T-cell (primary cell): ENCODE measurements around the gene TYRP1. TPM values are rescaled to one million over a fixed set of nuclear protein-coding genes. Genes with fewer than 3 reads are reported as not detected.

ENCODE experiments used
- ATAC-seq, 4 experiments: fragments of 200-7000 bp in 3 of 4; fragments of 150-1000 bp in 1 of 4; cut with Tn5 transposase; replicated peaks in 1 of 4; 1 replicate in 3 of 4; 2 replicates in 1 of 4; pipeline ENCODE4 v1.10.0; 2021; ENCODE audit warnings: moderate library complexity in 3 of 4, mild to moderate bottlenecking in 2 of 4, moderate number of reproducible peaks in 1 of 4
- CTCF ChIA-PET, 2 donors: fragments of 300-600 bp; sonication (Branson Sonifier 250); formaldehyde crosslinking; loops; one replicate each; lab custom pipeline; 2022; ENCODE audit warnings: antibody characterized with exemption in 2 of 2; lab: Charles Lee
- POLR2A ChIA-PET, 2 donors: fragments of 300-600 bp; sonication (Branson Sonifier 250); formaldehyde crosslinking; loops; one replicate each; lab custom pipeline; 2022; ENCODE audit warnings: antibody characterized with exemption in 2 of 2; lab: Charles Lee
- DNase-seq, 35 experiments: peaks; one replicate each; pipeline versions ENCODE4 v3.0.0 to v3.0.0-alpha.2; 2013 to 2023
- H3K27ac ChIP-seq: one replicate; pipeline ENCODE4 v1.5.1; 2013; ENCODE audit warnings: low read length
- H3K27me3 ChIP-seq, 2 experiments: replicated peaks in 1 of 2; 1 replicate in 1 of 2; 2 replicates in 1 of 2; pipeline versions ENCODE4 v1.6.1 to v1.7.0; 2013; ENCODE audit warnings: low read length in 1 of 2, mixed read lengths in 1 of 2; ENCODE audit not compliant: control insufficient read depth in 2 of 2, insufficient read depth in 2 of 2; ENCODE audit errors: extremely low read depth in 1 of 2
- H3K36me3 ChIP-seq, 2 donors: 1 replicate in 1 of 2; 2 replicates in 1 of 2; pipeline versions ENCODE4 v1.6.1 to v1.7.0; 2013; ENCODE audit warnings: low read length in 1 of 2; ENCODE audit not compliant: control insufficient read depth in 2 of 2, insufficient read depth in 1 of 2; ENCODE audit errors: extremely low read depth in 1 of 2
- H3K4me1 ChIP-seq, 2 experiments: 1 replicate in 1 of 2; 2 replicates in 1 of 2; pipeline versions ENCODE4 v1.6.1 to v1.7.0; 2013; ENCODE audit warnings: low read length in 2 of 2, mixed read lengths in 1 of 2; ENCODE audit not compliant: insufficient read depth in 2 of 2, control insufficient read depth in 1 of 2; ENCODE audit errors: extremely low read depth in 1 of 2
- H3K4me3 ChIP-seq, 2 donors: 1 replicate in 1 of 2; 2 replicates in 1 of 2; pipeline versions ENCODE4 v1.5.1 to v1.7.0; 2013; ENCODE audit warnings: mild to moderate bottlenecking in 2 of 2, low read length in 1 of 2, moderate library complexity in 1 of 2; ENCODE audit not compliant: control insufficient read depth in 1 of 2; ENCODE audit errors: extremely low read depth in 1 of 2
- H3K9me3 ChIP-seq: 2 replicates; pipeline ENCODE4 v1.7.0; 2013
- H3K27ac Mint-ChIP-seq, 2 donors: one replicate each; pipeline ENCODE4 v1.8.0; 2020 to 2021; ENCODE audit warnings: mild to moderate bottlenecking in 2 of 2, mixed read lengths in 2 of 2
- H3K27me3 Mint-ChIP-seq, 2 donors: one replicate each; pipeline ENCODE4 v1.8.0; 2021 to 2022; ENCODE audit warnings: mixed read lengths in 2 of 2
- H3K36me3 Mint-ChIP-seq: one replicate; pipeline ENCODE4 v1.8.0; 2021; ENCODE audit warnings: mixed read lengths
- H3K4me1 Mint-ChIP-seq, 3 donors: one replicate each; pipeline ENCODE4 v1.8.0; 2020 to 2022; ENCODE audit warnings: mixed read lengths in 3 of 3, mild to moderate bottlenecking in 1 of 3
- H3K4me3 Mint-ChIP-seq, 3 donors: one replicate each; pipeline ENCODE4 v1.8.0; 2020 to 2022; ENCODE audit warnings: mild to moderate bottlenecking in 3 of 3, mixed read lengths in 3 of 3, moderate library complexity in 3 of 3
- H3K9me3 Mint-ChIP-seq, 3 donors: one replicate each; pipeline ENCODE4 v1.8.0; 2020 to 2022; ENCODE audit warnings: mixed read lengths in 3 of 3
- WGBS: methylation state at CpG from one replicate; pipeline ENCODE4 v1.1.5; 2013; ENCODE audit warnings: missing lambda C conversion rate; ENCODE audit not compliant: insufficient coverage; 5-methylcytosine and 5-hydroxymethylcytosine counted together
- total RNA-seq, 35 experiments: library from RNA in 6 of 35; stranded (reverse) in 6 of 35; fragments of 120-200 nt in 1 of 35; gene quantifications; one replicate each; pipeline versions ENCODE4 v1.2.1 to v1.2.4 and lab custom pipeline; 2013 to 2026

TYRP1 gene
- total RNA-seq, 5 donors from 2014 or later (not counting 1 experiment from before 2014, with no cell fraction given), result not detected

GRCh38 chr9:12708562-12709298 is 15.5 kb downstream of the TYRP1 start:
- Histone ChIP-seq H3K4me1 (no peaks in the 10 kb centered on the region), H3K4me3 (no peak overlapping the region), H3K27ac (no peak overlapping the region), H3K9me3 (no peaks in the 10 kb centered on the region), H3K27me3 (no peaks in the 10 kb centered on the region), H3K36me3 (no peaks in the 10 kb centered on the region)
- Mint-ChIP-seq H3K4me1 (no peaks in the 10 kb centered on the region), H3K9me3 (peaks cover 7 to 16% (median 16%) of the 10 kb centered on the region in 3 donors), H3K27ac (no peak overlapping the region), H3K36me3 (no peaks in the 10 kb centered on the region), H3K27me3 (no peaks in the 10 kb centered on the region), H3K4me3 (no peak overlapping the region)
- ATAC-seq (no peak), DNase-seq (no peak)
- CTCF ChIA-PET, result no interaction called here
- no CpG with 5 or more reads among the region's 5 CpGs for WGBS
- POLR2A ChIA-PET, result no interaction called here

GRCh38 chr9:12712532-12712931 is 19.3 kb downstream of the TYRP1 start:
- Histone ChIP-seq H3K9me3 (no peaks in the 10 kb centered on the region), H3K4me1 (no peaks in the 10 kb centered on the region), H3K27me3 (no peaks in the 10 kb centered on the region), H3K27ac (no peak overlapping the region), H3K36me3 (no peaks in the 10 kb centered on the region), H3K4me3 (no peak overlapping the region)
- Mint-ChIP-seq H3K36me3 (no peaks in the 10 kb centered on the region), H3K4me1 (no peaks in the 10 kb centered on the region), H3K27me3 (no peaks in the 10 kb centered on the region), H3K27ac (no peak overlapping the region), H3K4me3 (no peak overlapping the region), H3K9me3 (peaks cover 3 to 19% (median 19%) of the 10 kb centered on the region in 3 donors)
- no CpG with 5 or more reads among the region's 2 CpGs for WGBS
- ATAC-seq (no peak), DNase-seq (no peak)
- ChIA-PET POLR2A (no interaction called here), CTCF (no interaction called here)

DNA sequence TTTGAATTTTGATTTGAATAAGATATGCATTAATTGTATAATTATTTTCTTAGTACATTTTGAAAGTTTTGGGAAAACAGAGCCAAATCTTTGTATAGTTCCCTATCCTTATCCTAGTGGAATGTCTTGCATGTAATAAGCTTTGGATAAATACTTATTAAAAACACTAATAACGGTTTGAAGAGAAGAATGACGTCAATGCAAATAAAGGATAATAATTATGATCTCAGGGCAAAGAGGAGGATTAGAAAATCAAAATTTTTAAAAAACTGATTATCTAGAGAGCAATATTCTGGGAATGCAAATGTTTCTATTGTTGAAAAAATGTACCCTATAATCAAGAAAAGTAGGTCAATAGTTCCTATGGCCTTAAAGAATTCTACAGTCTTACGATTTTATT is 22.1 kb downstream of the TYRP1 start:
- no peaks in the 10 kb centered on the region for H3K36me3 ChIP-seq
- H3K27me3 Mint-ChIP-seq, result no peaks in the 10 kb centered on the region
- ATAC-seq, result no peak
- no peak overlapping the region for H3K27ac Mint-ChIP-seq
- CTCF ChIA-PET, result no interaction called here
- no peaks in the 10 kb centered on the region for H3K36me3 Mint-ChIP-seq
- no peak overlapping the region for H3K27ac ChIP-seq
- H3K9me3 ChIP-seq, result no peaks in the 10 kb centered on the region
- no peak for DNase-seq
- POLR2A ChIA-PET, result no interaction called here
- H3K4me1 ChIP-seq, result no peaks in the 10 kb centered on the region
- peaks cover 0 to 19% (median 17%) of the 10 kb centered on the region in 3 donors for H3K9me3 Mint-ChIP-seq
- H3K27me3 ChIP-seq, result no peaks in the 10 kb centered on the region
- no CpG with 5 or more reads among the region's 3 CpGs for WGBS
- no peaks in the 10 kb centered on the region for H3K4me1 Mint-ChIP-seq
- H3K4me3 Mint-ChIP-seq, result no peak overlapping the region
- no peak overlapping the region for H3K4me3 ChIP-seq

- H3K27ac Mint-ChIP-seq, result no peak overlapping the region
- Histone ChIP-seq H3K4me3 (no peak overlapping the region), H3K36me3 (no peaks in the 10 kb centered on the region), H3K27ac (no peak overlapping the region), H3K9me3 (no peaks in the 10 kb centered on the region), H3K27me3 (no peaks in the 10 kb centered on the region), H3K4me1 (no peaks in the 10 kb centered on the region)
- WGBS, result 83% methylated on average over 2 of the region's 5 CpGs
- no peak overlapping the region for H3K4me3 Mint-ChIP-seq
- H3K4me1 Mint-ChIP-seq, result no peaks in the 10 kb centered on the region
- no peaks in the 10 kb centered on the region for H3K36me3 Mint-ChIP-seq
- ChIA-PET POLR2A (no interaction called here), CTCF (no interaction called here)
- DNase-seq (no peak), ATAC-seq (no peak)
- no peaks in the 10 kb centered on the region for H3K27me3 Mint-ChIP-seq
- peaks cover 0 to 29% (median 24%) of the 10 kb centered on the region in 3 donors for H3K9me3 Mint-ChIP-seq
Measured at GRCh38 chr9:12716823-12717600, 23.8 kb downstream of the TYRP1 start.

GRCh38 chr9:12717907-12718306 is 24.7 kb downstream of the TYRP1 start:
- Histone ChIP-seq H3K27me3 (no peaks in the 10 kb centered on the region), H3K9me3 (no peaks in the 10 kb centered on the region), H3K4me3 (no peak overlapping the region), H3K36me3 (no peaks in the 10 kb centered on the region), H3K27ac (no peak overlapping the region), H3K4me1 (no peaks in the 10 kb centered on the region)
- Mint-ChIP-seq H3K27ac (no peak overlapping the region), H3K27me3 (no peaks in the 10 kb centered on the region), H3K4me3 (no peak overlapping the region), H3K4me1 (no peaks in the 10 kb centered on the region), H3K9me3 (peaks cover 7 to 26% (median 24%) of the 10 kb centered on the region in 3 donors), H3K36me3 (no peaks in the 10 kb centered on the region)
- POLR2A ChIA-PET, result no interaction called here
- ATAC-seq (no peak), DNase-seq (no peak)
- WGBS, result no CpG with 5 or more reads among the region's 1 CpG
- CTCF ChIA-PET, result no interaction called here

- Mint-ChIP-seq H3K27me3 (no peaks in the 10 kb centered on the region), H3K4me1 (no peaks in the 10 kb centered on the region), H3K9me3 (peaks cover 12 to 29% (median 29%) of the 10 kb centered on the region in 3 donors), H3K36me3 (no peaks in the 10 kb centered on the region), H3K27ac (no peak overlapping the region), H3K4me3 (no peak overlapping the region)
- Histone ChIP-seq H3K4me1 (no peaks in the 10 kb centered on the region), H3K9me3 (no peaks in the 10 kb centered on the region), H3K4me3 (no peak overlapping the region), H3K27me3 (no peaks in the 10 kb centered on the region), H3K36me3 (no peaks in the 10 kb centered on the region), H3K27ac (no peak overlapping the region)
- ChIA-PET POLR2A (interaction anchor here in 1 of 2 donors (0.5 kb wide), 1 partner anchor 14 kb away, joined by 6 read pairs; no protein-coding TSS in a partner anchor), CTCF (no interaction called here)
- DNase-seq (no peak), ATAC-seq (no peak)
- WGBS, result 94% methylated on average over 3 of the region's 7 CpGs
Measured at GRCh38 chr9:12718482-12719026, 25.4 kb downstream of the TYRP1 start.
